Right hindlimb (tissue), 1 donor: ENCODE results near the gene CFAP119.

Experiments used
- DNase-seq: peaks from one replicate; pipeline ENCODE4 v3.0.0-alpha.2; 2018

The CFAP119 gene

DNA sequence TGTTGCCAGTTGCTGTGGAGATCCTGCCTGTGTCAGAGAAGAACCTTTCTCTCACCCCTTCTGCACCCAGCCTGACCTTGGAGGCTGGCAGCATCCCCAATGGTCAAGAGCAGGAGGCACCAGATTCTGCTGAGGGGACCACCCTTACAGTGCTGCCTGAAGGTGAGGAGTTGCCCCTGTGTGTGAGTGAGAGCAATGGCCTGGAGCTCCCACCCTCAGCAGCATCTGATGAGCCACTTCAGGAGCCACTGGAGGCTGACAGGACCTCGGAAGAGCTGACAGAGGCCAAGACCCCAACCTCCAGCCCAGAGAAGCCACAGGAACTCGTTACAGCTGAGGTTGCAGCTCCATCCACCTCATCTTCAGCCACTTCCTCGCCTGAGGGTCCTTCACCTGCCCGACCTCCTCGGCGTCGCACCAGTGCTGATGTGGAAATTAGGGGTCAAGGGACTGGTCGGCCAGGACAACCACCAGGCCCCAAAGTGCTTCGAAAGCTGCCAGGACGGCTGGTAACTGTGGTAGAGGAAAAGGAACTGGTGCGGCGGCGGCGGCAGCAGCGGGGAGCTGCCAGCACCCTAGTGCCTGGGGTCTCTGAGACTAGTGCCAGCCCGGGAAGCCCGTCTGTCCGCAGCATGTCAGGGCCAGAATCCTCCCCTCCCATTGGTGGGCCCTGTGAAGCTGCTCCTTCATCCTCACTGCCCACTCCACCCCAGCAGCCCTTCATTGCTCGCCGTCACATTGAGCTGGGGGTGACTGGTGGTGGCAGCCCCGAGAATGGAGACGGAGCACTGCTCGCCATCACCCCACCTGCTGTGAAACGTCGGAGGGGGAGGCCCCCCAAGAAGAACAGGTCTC, 23.8 kb downstream of the CFAP119 start:
- DNase-seq, result no peak

GRCh38 chr16:30736995-30737793, 24.7 kb downstream of the CFAP119 start:
- DNase-seq, result no peak

DNA sequence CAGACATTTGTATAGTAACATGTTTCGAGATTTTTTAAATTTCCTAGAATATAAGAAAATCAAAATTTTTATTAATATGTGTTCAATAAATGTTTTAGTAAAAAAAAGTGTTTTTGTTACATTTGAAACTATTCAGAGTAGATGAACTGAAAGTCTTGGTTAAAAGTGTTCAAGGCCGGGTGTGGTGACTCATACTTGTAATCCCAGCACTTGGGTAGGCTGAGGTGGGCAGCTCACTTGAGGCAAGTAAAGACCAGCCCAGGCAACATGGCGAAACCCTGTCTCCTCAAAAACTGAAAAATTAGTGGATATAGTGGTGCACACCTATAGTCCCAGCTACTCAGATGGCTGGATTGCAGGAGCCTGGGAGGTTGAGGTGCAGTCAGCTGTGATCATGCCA, 30.5 kb downstream of the CFAP119 start:
- DNase-seq, result no peak

DNA sequence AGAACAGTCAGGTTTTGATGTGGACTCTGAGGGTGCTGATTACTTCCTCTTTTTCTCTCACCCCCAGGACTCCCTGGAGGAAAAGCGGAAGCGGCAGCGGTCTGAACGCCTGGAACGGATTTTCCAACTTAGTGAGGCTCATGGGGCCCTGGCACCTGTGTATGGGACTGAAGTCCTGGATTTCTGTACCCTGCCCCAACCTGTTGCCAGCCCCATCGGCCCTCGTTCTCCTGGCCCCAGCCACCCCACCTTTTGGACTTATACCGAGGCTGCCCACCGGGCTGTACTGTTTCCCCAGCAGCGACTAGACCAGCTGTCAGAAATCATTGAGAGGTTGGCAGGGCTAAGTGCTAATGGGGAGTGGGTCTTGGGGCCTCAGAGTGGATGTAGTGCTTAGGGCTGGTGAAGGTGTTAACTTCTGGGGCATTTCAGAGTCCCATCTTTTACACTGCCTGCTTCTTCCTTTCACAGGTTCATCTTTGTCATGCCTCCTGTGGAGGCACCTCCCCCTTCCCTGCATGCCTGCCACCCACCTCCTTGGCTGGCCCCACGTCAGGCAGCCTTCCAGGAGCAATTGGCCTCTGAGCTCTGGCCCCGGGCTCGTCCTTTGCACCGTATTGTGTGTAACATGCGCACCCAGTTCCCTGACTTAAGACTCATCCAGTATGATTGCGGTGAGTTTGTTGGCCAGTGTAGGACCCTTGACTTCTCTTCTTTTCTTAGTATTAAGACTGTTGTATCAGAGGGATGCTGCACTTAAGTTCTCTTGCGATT, 32.8 kb downstream of the CFAP119 start:
- DNase-seq, result no peak

GRCh38 chr16:30728321-30728720, 33.5 kb downstream of the CFAP119 start:
- DNase-seq, result no peak

DNA sequence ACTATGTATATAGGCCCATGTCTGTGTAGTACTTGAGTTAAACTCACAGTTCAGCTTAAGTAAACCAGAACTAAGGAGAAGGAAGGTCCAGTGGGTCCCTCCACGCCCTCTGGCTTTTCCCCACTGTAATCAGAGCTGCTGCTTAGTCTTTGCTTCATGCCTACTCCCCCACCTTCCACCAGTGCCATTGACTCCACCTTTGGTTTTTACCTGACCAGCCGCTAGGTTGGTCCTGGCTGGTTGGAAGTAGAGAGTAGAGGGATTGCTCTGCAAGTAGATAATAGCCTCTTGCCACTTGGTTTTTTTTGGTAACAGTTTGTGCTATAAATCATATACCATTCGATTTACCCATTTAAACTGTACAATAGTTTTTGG, 36.5 kb downstream of the CFAP119 start:
- no peak for DNase-seq

- DNase-seq, result no peak
These were observed 37.0 kb downstream of the CFAP119 start for GRCh38 chr16:30724641-30725417.

DNA sequence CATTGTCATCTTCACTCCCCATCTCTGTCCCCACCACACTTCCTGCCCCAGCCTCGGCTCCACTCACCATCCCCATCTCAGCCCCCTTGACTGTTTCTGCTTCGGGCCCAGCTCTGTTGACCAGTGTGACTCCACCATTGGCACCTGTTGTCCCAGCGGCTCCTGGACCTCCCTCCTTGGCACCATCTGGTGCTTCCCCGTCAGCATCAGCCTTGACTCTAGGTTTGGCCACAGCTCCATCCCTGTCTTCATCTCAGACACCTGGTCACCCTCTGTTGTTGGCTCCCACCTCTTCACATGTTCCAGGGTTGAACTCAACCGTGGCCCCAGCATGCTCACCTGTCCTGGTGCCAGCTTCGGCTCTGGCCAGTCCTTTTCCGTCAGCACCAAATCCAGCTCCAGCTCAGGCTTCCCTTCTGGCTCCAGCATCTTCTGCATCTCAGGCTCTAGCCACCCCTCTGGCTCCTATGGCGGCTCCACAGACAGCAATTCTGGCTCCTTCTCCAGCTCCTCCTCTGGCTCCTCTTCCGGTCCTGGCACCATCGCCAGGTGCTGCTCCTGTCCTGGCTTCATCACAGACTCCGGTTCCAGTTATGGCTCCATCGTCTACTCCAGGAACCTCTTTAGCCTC, 38.0 kb downstream of the CFAP119 start:
- DNase-seq, result no peak

GRCh38 chr16:30722916-30723315, 38.9 kb downstream of the CFAP119 start:
- no peak for DNase-seq

DNA sequence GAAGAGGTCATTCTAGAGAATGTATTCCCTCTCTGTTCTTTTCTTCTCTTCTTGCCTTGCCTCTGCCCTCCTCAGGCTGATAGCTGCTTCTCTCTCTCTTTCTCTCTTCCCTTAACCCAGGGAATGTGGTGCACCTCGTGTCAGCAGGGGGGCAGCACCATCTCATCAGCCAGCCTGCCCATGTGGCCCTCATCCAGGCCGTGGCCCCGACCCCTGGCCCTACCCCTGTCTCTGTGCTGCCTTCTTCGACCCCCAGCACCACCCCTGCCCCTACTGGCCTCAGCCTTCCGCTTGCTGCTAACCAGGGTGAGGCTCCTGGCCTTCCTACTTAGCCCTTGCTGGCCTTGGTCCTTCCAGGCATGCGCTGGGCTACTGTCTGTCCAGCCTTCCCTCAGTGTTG, 39.4 kb downstream of the CFAP119 start:
- DNase-seq, result no peak

GRCh38 chr16:30721606-30722005, 40.3 kb downstream of the CFAP119 start:
- no peak for DNase-seq

DNA sequence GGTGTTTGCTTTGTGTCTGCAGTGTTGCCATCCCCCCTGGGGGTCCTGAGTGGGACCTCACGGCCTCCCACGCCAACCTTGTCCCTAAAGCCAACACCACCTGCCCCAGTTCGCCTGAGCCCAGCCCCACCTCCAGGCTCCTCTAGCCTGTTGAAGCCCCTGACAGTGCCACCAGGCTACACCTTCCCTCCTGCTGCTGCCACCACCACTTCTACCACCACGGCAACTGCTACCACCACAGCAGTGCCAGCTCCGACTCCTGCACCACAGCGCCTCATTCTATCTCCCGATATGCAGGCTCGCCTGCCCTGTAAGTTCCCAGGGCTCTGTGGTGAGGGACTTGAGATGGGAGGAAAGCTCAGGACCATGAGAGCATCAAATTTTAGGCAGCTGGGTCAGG, 40.7 kb downstream of the CFAP119 start:
- DNase-seq, result no peak

GRCh38 chr16:30720694-30721093, 41.2 kb downstream of the CFAP119 start:
- no peak for DNase-seq

GRCh38 chr16:30720086-30720485, 41.8 kb downstream of the CFAP119 start:
- DNase-seq, result no peak

DNA sequence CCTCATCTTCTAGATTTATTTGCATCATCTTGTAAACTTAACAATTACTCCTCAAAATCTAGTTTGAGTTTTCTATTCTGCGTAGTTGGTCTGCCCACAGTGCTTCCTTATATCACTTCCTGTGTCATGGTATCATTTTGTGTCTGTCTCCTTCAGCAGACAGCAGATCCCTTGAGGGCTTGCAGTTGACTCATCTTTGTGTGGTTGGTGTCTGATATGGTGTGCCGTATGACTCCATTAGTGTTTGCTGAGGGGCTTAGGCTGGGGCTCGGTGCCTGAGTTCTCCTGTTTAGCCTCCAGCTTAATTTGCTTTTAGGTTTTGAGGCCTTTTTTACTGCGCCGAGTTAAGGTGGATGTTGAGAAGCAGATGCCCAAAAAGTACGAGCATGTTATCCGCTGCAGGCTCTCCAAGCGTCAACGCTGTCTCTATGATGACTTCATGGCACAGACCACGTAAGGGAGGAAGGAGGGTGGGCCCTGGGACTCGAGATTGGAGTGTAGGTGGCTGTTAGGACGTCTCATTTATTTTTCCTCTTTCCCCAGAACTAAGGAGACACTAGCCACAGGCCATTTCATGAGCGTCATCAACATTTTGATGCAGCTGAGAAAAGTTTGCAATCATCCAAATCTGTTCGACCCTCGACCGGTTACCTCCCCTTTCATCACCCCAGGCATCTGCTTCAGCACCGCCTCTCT, 46.0 kb downstream of the CFAP119 start:
- no peak for DNase-seq

DNA sequence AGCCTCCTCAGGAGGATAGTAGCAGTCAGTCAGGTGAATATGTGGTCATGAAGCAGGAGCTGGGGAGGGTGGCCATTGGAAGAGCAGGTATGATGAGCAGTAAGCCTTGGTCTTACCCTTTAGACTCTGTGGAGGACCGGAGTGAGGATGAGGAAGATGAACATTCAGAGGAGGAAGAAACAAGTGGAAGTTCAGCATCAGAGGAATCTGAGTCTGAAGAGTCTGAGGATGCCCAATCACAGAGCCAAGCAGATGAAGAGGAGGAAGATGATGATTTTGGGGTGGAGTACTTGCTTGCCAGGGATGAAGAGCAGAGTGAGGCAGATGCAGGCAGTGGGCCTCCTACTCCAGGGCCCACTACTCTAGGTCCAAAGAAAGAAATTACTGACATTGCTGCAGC, 50.1 kb downstream of the CFAP119 start:
- no peak for DNase-seq

- no peak for DNase-seq
These were observed 50.9 kb downstream of the CFAP119 start for GRCh38 chr16:30710971-30711370.
